ENCODE measurements around the gene HDAC1.

The HDAC1 gene

GRCh38 chr1:32335535-32335789 lies 43.6 kb downstream of the HDAC1 start:
- H3K4me3 ChIP-seq (ENCODE audit: low read depth, low read length) = peak overlapping the region; percentile 68
- TF ChIP-seq CTCF (IDR thresholded peaks at IDR 0.05; ENCODE audit: insufficient read depth, low read depth, low read length, missing control alignments) = no peak
- DNase-seq (ENCODE audit: low read depth) = no peak

DNA sequence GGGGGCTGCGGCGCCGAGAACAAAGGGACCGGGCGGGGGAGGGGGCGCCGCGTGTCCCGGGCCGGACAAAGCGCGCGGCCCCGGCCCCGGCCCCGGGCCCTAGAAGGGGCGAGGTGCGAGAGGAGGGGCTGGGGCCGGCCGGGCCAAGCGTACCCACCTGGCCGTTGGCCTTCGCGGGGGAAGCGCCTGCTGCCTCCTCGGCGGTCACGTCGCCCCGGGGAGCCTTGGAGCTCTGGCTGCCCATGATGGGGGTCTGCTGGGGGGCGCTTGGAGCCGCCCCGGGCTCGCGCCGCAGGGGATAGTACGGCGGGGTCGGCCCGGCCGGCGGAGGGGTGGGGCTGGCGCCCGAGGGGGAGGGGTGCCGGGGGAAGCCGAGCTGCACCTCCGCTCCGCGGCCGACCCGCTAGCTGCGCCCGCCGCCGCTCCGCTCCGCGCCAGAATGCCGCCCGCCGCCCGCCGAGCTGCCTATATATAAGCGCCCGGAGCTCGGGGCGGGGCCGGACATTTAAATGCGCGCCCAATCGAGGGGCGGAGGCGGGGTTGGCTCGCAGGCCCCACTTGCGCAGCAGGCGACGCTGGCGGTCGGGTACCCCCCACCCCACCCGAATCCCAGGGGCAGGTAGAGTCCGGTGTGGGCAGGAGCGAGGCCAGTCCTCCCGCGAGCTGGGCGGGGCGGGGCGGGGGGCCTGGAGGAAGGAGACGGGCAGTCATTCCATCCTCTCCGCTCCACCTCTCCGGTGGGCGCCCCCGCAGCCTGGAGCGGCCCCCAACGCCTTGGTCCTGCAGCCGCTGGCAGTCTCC lies 44.1 kb downstream of the HDAC1 start, which contains the start of gene MARCKSL1:
MARCKSL1 (minus strand) TSS at position 444 of the 801 bp plus-strand sequence; CDS start at position 244, 200 bp downstream.
- H3K4me3 ChIP-seq (ENCODE audit: low read depth, low read length) = peak within 1 kb of the TSS; percentile 68
- DNase-seq (ENCODE audit: low read depth) = peak; percentile 89
- no peak for TF ChIP-seq CTCF (IDR thresholded peaks at IDR 0.05; ENCODE audit: insufficient read depth, low read depth, low read length, missing control alignments)

GRCh38 chr1:32336591-32336932 lies 44.7 kb downstream of the HDAC1 start:
- no peak for DNase-seq (ENCODE audit: low read depth)
- H3K4me3 ChIP-seq (ENCODE audit: low read depth, low read length) = peak overlapping the region; percentile 26
- TF ChIP-seq CTCF (IDR thresholded peaks at IDR 0.05; ENCODE audit: insufficient read depth, low read depth, low read length, missing control alignments) = no peak

GRCh38 chr1:32336963-32337675 lies 45.2 kb downstream of the HDAC1 start:
- peak overlapping the region; percentile 26 for H3K4me3 ChIP-seq (ENCODE audit: low read depth, low read length)
- DNase-seq (ENCODE audit: low read depth) = peak; percentile 88
- TF ChIP-seq CTCF (IDR thresholded peaks at IDR 0.05; ENCODE audit: insufficient read depth, low read depth, low read length, missing control alignments) = no peak

DNA sequence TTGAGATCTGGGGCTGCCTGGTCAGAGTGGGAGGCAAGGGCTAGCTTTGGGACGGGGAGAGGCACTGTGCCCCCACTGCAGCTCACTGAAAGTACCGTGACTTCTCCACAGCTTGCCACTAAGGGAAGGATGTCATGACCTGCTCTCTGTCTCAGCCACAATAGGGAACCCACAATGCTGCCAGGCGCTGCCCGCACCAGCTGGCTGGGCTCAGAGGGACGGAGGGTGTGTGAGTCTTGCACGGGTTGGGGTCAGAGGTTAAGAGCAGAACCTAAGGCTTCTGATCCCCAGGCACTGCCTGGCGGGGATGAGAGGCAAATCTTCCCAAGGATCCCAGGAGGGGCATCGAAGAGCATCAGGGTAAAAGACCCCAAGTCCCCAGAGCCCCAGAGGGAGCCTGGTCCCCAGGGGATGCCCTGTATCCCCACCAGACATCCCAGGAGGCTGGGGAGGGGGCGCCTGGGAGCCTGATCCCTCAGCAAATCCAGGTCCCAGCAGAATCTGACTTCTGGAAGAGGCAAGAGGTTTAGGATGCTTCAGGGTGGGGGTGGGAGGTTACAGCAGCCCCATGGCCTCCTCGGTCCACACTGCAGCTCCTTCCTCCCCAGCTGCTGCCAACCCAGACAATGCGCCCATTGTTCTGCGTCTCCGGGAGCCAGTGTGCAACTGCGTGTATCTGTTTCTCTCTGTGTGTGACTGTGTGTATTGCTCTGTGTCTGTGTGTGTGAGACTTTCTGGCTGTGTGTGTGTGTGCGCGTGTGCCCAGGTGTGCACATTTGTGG lies 46.2 kb downstream of the HDAC1 start:
- peak; percentile 81 for DNase-seq (ENCODE audit: low read depth)

More for the DNA sequence above, 46.2 kb downstream of the HDAC1 start:
- H3K4me3 ChIP-seq (ENCODE audit: low read depth, low read length) = peak overlapping the region; percentile 19
- TF ChIP-seq CTCF (IDR thresholded peaks at IDR 0.05; ENCODE audit: insufficient read depth, low read depth, low read length, missing control alignments) = no peak
